Endothelial cell of umbilical vein (primary cell): ENCODE data around the gene GGPS1. TPM values are rescaled to one million over a fixed set of nuclear protein-coding genes. Genes with fewer than 3 reads are reported as not detected.
"Not testable (repeated sequence)": the region's sequence is repeated elsewhere in the genome, so short reads cannot be mapped to it uniquely, and the experiment has no call there.

Source experiments
- BruUV-seq: library from RNA; stranded (reverse); fragments of 400-500 nt; replicated peaks from 2 replicates; lab custom pipeline; 2021; lab: Mats Ljungman, UMichigan
- CTCF ChIA-PET: fragments of 300-600, 350-600 bp; sonication (Branson Sonifier 250); formaldehyde crosslinking; loops from one replicate; lab custom pipeline; 2021; ENCODE audit warnings: antibody characterized with exemption, inconsistent platforms; lab: Charles Lee
- POLR2A ChIA-PET: fragments of 300-600, 350-600 bp; sonication (Branson Sonifier 250); formaldehyde crosslinking; loops from one replicate; lab custom pipeline; 2021; ENCODE audit warnings: antibody characterized with exemption, inconsistent platforms; lab: Charles Lee
- DNase-seq: peaks from one replicate; pipeline ENCODE4 v3.0.0-alpha.2; 2011; ENCODE audit warnings: low read depth, low spot score
- FAIRE-seq: peaks from 2 replicates; lab custom pipeline; 2011; peaks lifted over from hg19 to GRCh38; lab: Jason Lieb, UNC
- H2AFZ ChIP-seq: 2 replicates; pipeline ENCODE4 v1.6.0; 2012; ENCODE audit warnings: low read depth, low read length, control low read depth, inconsistent platforms
- H3K27ac ChIP-seq: 2 replicates; pipeline ENCODE4 v1.5.1; 2011; ENCODE audit warnings: low read depth, mild to moderate bottlenecking, control low read depth, low read length, moderate library complexity; ENCODE audit not compliant: insufficient read depth
- H3K27me3 ChIP-seq, 2 experiments: 2 replicates each; pipeline versions ENCODE4 v1.6.0 to v1.6.1; 2011; ENCODE audit warnings: low read length in 2 of 2, mixed read lengths in 1 of 2; ENCODE audit not compliant: control insufficient read depth in 2 of 2, insufficient read depth in 2 of 2
- H3K36me3 ChIP-seq, 2 experiments: 2 replicates in 1 of 2; 3 replicates in 1 of 2; pipeline ENCODE4 v1.5.1; 2011; ENCODE audit warnings: low read length in 2 of 2, mild to moderate bottlenecking in 1 of 2, moderate library complexity in 1 of 2; ENCODE audit not compliant: control insufficient read depth in 2 of 2, insufficient read depth in 2 of 2; ENCODE audit errors: extremely low read depth in 1 of 2
- H3K4me1 ChIP-seq: 3 replicates; pipeline ENCODE4 v1.5.1; 2011; ENCODE audit warnings: mild to moderate bottlenecking, low read length; ENCODE audit not compliant: control insufficient read depth, insufficient read depth; ENCODE audit errors: extremely low read depth
- H3K4me2 ChIP-seq: 2 replicates; pipeline ENCODE4 v1.6.1; 2011; ENCODE audit warnings: low read length, control low read depth, mixed read lengths; ENCODE audit not compliant: insufficient read depth
- H3K4me3 ChIP-seq, 3 experiments: fragments of 200-600 bp in 1 of 3; sonication (generic), shearing (Covaris generic) in 1 of 3; replicated peaks in 1 of 3; 2 replicates each; pipeline ENCODE4 v1.5.1; 2011 to 2016; ENCODE audit warnings: control low read depth in 3 of 3, low read length in 3 of 3, mild to moderate bottlenecking in 2 of 3, inconsistent platforms in 1 of 3, low read depth in 1 of 3, moderate library complexity in 1 of 3; ENCODE audit not compliant: insufficient read depth in 1 of 3
- H3K79me2 ChIP-seq: 2 replicates; pipeline ENCODE4 v1.6.0; 2012; ENCODE audit warnings: low read length, inconsistent platforms; ENCODE audit not compliant: control insufficient read depth, insufficient read depth
- H3K9ac ChIP-seq: replicated peaks from 2 replicates; pipeline ENCODE3; 2011; ENCODE audit warnings: low read length, control low read depth; ENCODE audit not compliant: insufficient read depth; ENCODE audit errors: extremely low read depth
- H3K9me1 ChIP-seq: replicated peaks from 3 replicates; pipeline ENCODE4 v1.6.0; 2011; ENCODE audit warnings: mild to moderate bottlenecking, low read length; ENCODE audit not compliant: control insufficient read depth, insufficient read depth; ENCODE audit errors: extremely low read depth
- H3K9me3 ChIP-seq: replicated peaks from 2 replicates; pipeline ENCODE4 v1.5.1; 2012; ENCODE audit warnings: low read length, inconsistent platforms; ENCODE audit not compliant: control insufficient read depth, insufficient read depth
- H4K20me1 ChIP-seq: replicated peaks from 2 replicates; pipeline ENCODE3; 2011; ENCODE audit warnings: mild to moderate bottlenecking, low read length; ENCODE audit not compliant: control insufficient read depth, insufficient read depth; ENCODE audit errors: extremely low read depth
- dilution Hi-C: fragments of 300-500 bp; cut with MboI; formaldehyde crosslinking; loops from one replicate; pipeline ENCODE4 v1.15.0; 2019; ENCODE audit warnings: low sequenced_read_pairs; ENCODE audit not compliant: extremely low pct_ligation_motif_present
- intact Hi-C: fragments of 100-400 bp; cut with micrococcal nuclease; formaldehyde crosslinking; loops from one replicate; pipeline ENCODE4 v1.10.0; 2022
- polyA plus RNA-seq, 4 experiments: library from polyadenylated mRNA; depleted of rRNA in 3 of 4; stranded (reverse) in 3 of 4; unstranded in 1 of 4; fragments of >200 nt; gene quantifications; 2 replicates each; pipeline versions ENCODE4 v1.2.1 to v1.2.3, GENCODE V29; 2011 to 2012; ENCODE audit warnings: missing spikeins in 1 of 4
- total RNA-seq: library from RNA; stranded (reverse); gene quantifications from 2 replicates; pipeline ENCODE4 v1.2.3, GENCODE V29; 2021

The GGPS1 gene
- total and polyA plus RNA-seq, 2 donors (not counting 3 experiments of a cell fraction or from before 2014, with no cell fraction given), result 10.7 to 29.5 TPM

DNA sequence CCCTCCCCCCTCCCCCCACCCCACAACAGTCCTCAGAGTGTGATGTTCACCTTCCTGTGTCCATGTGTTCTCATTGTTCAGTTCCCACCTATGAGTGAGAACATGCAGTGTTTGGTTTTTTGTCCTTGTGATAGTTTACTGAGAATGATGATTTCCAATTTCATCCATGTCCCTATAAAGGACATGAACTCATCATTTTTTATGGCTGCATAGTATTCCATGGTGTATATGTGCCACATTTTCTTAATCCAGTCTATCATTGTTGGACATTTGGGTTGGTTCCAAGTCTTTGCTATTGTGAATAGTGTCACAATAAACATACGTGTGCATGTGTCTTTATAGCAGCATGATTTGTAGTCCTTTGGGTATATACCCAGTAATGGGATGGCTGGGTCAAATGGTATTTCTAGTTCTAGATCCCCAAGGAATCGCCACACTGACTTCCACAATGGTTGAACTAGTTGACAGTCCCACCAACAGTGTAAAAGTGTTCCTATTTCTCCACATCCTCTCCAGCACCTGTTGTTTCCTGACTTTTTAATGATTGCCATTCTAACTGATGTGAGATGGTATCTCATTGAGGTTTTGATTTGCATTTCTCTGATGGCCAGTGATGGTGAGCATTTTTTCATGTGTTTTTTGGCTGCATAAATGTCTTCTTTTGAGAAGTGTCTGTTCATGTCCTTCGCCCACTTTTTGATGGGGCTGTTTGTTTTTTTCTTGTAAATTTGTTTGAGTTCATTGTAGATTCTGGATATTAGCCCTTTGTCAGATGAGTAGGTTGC is 53.8 kb downstream of the GGPS1 start:
- H3K4me2 ChIP-seq, H3K9ac ChIP-seq, H3K9me1 ChIP-seq, H3K36me3 ChIP-seq, CTCF ChIA-PET, POLR2A ChIA-PET, H3K27ac ChIP-seq, H4K20me1 ChIP-seq, H3K27me3 ChIP-seq, H3K4me3 ChIP-seq, intact Hi-C loops, FAIRE-seq, H2AFZ ChIP-seq, H3K9me3 ChIP-seq, H3K4me1 ChIP-seq, dilution Hi-C loops, BruUV-seq, DNase-seq: not testable (repeated sequence)
- peaks cover 12% of the 10 kb centered on the region for H3K79me2 ChIP-seq

DNA sequence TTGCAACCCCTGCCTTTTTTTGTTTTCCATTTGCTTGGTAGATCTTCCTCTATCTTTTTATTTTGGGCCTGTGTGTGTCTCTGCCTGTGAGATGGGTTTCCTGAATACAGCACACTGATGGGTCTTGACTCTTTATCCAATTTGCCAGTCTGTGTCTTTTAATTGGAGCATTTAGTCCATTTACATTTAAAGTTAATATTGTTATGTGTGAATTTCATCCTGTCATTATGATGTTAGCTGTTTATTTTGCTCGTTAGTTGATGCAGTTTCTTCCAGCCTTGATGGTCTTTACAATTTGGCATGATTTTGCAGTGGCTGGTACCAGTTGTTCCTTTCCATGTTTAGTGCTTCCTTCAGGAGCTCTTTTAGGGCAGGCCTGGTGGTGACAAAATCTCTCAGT is 57.3 kb downstream of the GGPS1 start:
- H3K27me3 ChIP-seq, H3K4me3 ChIP-seq, DNase-seq, intact Hi-C loops, H3K27ac ChIP-seq, H3K9ac ChIP-seq, H4K20me1 ChIP-seq, dilution Hi-C loops, H3K9me3 ChIP-seq, H2AFZ ChIP-seq, H3K36me3 ChIP-seq, H3K4me1 ChIP-seq, H3K9me1 ChIP-seq, POLR2A ChIA-PET, H3K4me2 ChIP-seq, BruUV-seq, FAIRE-seq, CTCF ChIA-PET: not testable (repeated sequence)
- peaks cover 18% of the 10 kb centered on the region for H3K79me2 ChIP-seq
